Tracheal epithelial cell (primary cell): ENCODE measurements around the gene PALM2AKAP2. TPM values are rescaled to one million over a fixed set of nuclear protein-coding genes. Genes with fewer than 3 reads are reported as not detected.

ENCODE experiments used
- total RNA-seq: library from RNA; depleted of rRNA; stranded (reverse); fragments of >200 nt; gene quantifications from 2 replicates; pipeline ENCODE4 v1.2.1, GENCODE V29; 2014

PALM2AKAP2 gene
- 1.5 and 8.2 TPM in 2 replicates for total RNA-seq

DNA sequence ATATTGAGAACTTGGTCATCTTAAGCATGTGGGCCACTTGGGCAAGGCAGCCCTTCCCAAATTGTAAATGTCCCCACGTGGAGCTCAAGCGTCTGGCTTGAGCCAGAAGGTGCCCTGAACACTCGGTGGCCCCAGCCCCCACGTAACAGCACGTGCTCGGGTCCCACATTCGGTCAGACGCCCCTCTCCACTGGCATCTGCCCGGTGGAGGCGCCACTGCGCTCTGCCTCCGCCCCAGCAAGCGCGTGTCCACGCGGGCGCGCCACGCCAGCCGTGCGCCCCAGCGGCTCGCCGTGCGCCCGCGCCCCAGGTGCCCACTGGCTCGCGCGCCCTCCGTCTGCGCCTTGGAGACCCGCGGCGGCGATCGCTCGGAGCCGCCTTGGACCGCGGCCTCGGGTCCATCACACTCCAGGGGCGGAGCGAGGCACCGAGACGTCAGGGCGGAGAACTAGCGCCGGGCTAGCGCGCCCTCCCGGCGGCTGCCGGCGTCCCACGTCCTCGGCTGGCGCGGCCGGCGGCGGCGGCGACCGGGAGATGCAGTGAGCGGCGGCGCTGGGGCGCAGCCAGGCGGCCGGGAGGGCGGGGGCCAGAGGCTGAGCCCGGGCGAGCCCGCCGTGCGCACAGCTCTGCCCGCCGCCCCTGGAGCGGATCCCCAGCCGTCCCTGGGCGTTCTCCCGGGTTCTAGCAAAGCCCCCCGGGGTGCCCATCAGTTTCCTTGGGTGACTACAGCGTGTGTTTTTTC lies at the start of gene PALM2AKAP2:
PALM2AKAP2 (plus strand) TSS at position 488 of the 742 bp plus-strand sequence. CDS start 291 bp downstream, outside the sequence.

